ENCODE data around the gene TRIO.

TRIO gene

DNA sequence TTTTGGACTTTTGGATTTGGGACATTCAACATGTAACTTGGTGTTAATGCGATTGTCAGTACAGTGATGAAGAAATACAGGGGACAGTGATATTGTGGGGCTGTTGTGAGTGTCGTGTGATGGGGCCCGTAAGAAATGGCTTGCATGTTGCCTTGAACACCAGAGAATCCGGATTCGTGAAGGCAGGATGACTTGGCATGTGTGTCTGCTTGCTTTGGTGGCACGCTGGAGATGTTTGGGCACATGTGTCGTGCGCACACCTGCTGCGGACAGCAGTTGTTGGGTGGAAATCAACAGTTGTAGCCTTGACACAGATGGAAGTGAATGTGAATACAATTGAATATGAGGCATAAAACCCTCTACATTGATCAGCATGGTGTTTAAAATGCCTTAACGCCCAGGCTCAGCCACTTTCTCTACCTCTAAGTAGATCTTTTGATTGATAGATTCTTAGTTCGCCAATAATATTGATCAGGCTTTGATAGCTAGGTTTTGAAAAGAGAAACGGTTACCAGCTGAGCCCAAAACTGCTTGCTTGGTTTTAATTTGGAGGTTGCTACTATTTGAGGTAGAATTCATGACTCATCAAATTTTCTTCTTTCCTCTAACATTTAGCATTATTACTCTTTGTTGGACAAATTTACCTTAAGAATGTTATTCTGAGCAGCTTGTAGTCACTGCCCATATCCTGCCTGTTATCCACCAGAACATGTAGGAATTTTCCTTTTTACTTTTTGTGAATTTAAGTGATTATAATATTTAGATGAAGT, 94.4 kb downstream of the TRIO start:
- H3K27ac ChIP-seq (ENCODE audit: low read depth, low read length), result no peak overlapping the region
- H3K27me3 ChIP-seq (ENCODE audit: control insufficient read depth, insufficient read depth, low read length), result no peaks in the 10 kb centered on the region
- H3K4me1 ChIP-seq (ENCODE audit: control insufficient read depth, insufficient read depth, low read length), result peaks cover 10% of the 10 kb centered on the region
- no peak overlapping the region for H3K9ac ChIP-seq (ENCODE audit: low read length)
- no peak overlapping the region for H3K4me3 ChIP-seq (ENCODE audit: low read length)
- H3K36me3 ChIP-seq (ENCODE audit: control insufficient read depth, insufficient read depth, low read length), result no peaks in the 10 kb centered on the region

DNA sequence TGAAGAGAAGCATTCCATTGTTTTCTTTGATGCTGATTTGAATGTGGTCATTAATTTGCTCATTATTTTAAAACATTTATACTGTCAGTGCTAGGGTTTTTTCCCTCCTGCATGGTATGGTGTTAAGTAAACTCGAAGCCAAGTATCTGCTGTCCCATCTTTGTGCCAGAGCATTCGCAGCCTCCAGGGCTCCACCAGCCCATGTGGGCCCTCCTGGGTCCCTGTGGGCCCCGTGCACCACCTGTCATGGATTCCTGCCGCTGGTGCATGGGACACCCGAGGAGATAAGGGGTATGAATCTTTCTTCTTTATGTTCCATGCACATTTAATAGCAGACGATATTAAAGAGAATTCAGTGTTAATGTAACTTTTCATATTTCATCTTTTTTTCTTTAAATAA, 95.1 kb downstream of the TRIO start:
- H3K9ac ChIP-seq (ENCODE audit: low read length), result no peak overlapping the region
- peaks cover 10% of the 10 kb centered on the region for H3K4me1 ChIP-seq (ENCODE audit: control insufficient read depth, insufficient read depth, low read length)
- H3K4me3 ChIP-seq (ENCODE audit: low read length), result no peak overlapping the region
- H3K27me3 ChIP-seq (ENCODE audit: control insufficient read depth, insufficient read depth, low read length), result no peaks in the 10 kb centered on the region
- H3K27ac ChIP-seq (ENCODE audit: low read depth, low read length), result no peak overlapping the region
- no peaks in the 10 kb centered on the region for H3K36me3 ChIP-seq (ENCODE audit: control insufficient read depth, insufficient read depth, low read length)

DNA sequence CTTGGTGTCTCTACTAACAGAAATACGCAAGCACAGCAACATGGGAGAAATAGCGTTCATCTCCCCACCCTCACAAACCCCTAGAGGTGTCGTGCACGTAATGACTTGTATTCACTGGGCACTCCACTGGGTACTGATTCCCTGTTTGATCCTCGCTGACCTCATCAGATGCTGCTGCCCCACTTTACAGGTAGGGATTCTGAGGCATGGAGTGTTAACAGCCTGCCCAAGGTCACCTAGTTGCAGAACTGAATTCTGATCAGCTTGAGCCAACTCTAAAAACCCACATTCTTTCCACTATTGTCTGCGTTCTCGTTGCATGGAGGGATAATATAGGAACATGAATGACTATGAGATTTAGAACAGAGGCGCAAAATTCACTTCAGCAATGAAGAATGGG, 96.3 kb downstream of the TRIO start:
- no peak overlapping the region for H3K27ac ChIP-seq (ENCODE audit: low read depth, low read length)

DNA sequence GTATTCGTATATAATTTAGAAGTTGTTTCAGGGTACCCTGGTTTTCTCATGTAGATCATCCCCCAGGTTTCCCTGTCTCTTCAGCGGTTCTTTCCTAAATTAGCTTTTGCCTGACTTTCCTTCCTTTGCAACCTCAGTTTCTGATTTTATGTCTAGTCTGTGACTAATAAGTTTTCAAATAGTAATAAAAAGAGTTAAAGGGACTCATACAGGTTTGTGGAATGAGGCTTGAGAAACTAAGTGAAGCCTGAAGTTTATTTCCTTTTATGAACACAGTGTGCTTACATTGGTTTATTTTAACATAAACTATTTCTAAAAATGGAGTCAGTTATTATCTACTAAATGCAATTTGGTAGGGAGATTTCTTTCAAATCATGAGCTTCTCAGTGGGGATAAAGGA, 96.8 kb downstream of the TRIO start:
- Histone ChIP-seq H3K27me3 (ENCODE audit: control insufficient read depth, insufficient read depth, low read length) (no peaks in the 10 kb centered on the region), H3K4me3 (ENCODE audit: low read length) (no peak overlapping the region), H3K9ac (ENCODE audit: low read length) (no peak overlapping the region), H3K27ac (ENCODE audit: low read depth, low read length) (no peak overlapping the region), H3K4me1 (ENCODE audit: control insufficient read depth, insufficient read depth, low read length) (peaks cover 10% of the 10 kb centered on the region), H3K36me3 (ENCODE audit: control insufficient read depth, insufficient read depth, low read length) (no peaks in the 10 kb centered on the region)

More for the DNA sequence above, 96.3 kb downstream of the TRIO start:
- Histone ChIP-seq H3K9ac (ENCODE audit: low read length) (no peak overlapping the region), H3K36me3 (ENCODE audit: control insufficient read depth, insufficient read depth, low read length) (no peaks in the 10 kb centered on the region), H3K27me3 (ENCODE audit: control insufficient read depth, insufficient read depth, low read length) (no peaks in the 10 kb centered on the region), H3K4me1 (ENCODE audit: control insufficient read depth, insufficient read depth, low read length) (peaks cover 10% of the 10 kb centered on the region), H3K4me3 (ENCODE audit: low read length) (no peak overlapping the region)

DNA sequence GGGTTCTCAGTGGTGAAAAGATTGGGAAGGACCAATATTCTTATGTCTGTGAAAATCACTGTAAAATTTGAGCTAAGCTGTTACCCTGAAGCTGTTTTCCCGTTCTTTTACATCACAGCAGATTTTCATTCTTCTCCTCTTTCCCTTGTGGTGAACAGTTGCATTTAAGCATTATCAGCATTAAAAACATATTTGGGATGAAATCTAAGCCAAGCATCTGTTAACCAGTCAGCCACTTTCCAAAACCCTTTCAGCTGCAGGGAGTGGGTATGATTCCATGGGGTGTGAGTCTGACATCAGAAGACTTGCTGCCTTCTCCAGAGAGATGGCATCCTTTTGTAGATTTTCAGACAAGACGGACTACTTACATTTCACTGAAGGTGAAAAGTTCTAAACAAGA, 97.2 kb downstream of the TRIO start:
- no peaks in the 10 kb centered on the region for H3K36me3 ChIP-seq (ENCODE audit: control insufficient read depth, insufficient read depth, low read length)
- H3K4me1 ChIP-seq (ENCODE audit: control insufficient read depth, insufficient read depth, low read length), result peaks cover 10% of the 10 kb centered on the region
- H3K27me3 ChIP-seq (ENCODE audit: control insufficient read depth, insufficient read depth, low read length), result no peaks in the 10 kb centered on the region
- no peak overlapping the region for H3K4me3 ChIP-seq (ENCODE audit: low read length)
- H3K9ac ChIP-seq (ENCODE audit: low read length), result no peak overlapping the region
- H3K27ac ChIP-seq (ENCODE audit: low read depth, low read length), result no peak overlapping the region

DNA sequence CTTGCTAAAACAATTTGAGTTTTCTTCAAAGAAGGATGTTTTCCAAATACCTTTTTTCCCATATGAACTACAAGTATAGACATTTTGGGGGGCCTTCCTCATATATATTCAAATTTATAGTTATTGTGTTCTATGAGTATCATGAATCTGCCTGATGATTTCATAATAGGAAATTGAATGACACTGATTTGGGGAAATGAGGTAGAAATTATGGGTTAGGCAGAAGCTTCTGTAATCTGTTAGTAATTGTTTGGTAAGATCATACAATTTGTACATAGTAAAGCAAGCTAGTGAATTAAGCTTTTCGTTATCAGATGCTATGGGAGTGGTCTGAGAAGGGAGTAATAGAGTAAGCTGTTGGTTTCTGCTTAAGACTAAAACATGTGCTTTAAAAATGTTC, 98.0 kb downstream of the TRIO start:
- H3K27me3 ChIP-seq (ENCODE audit: control insufficient read depth, insufficient read depth, low read length), result no peaks in the 10 kb centered on the region
- no peak overlapping the region for H3K27ac ChIP-seq (ENCODE audit: low read depth, low read length)
- no peak overlapping the region for H3K9ac ChIP-seq (ENCODE audit: low read length)
- H3K4me1 ChIP-seq (ENCODE audit: control insufficient read depth, insufficient read depth, low read length), result peaks cover 12% of the 10 kb centered on the region
- H3K4me3 ChIP-seq (ENCODE audit: low read length), result no peak overlapping the region
- no peaks in the 10 kb centered on the region for H3K36me3 ChIP-seq (ENCODE audit: control insufficient read depth, insufficient read depth, low read length)

DNA sequence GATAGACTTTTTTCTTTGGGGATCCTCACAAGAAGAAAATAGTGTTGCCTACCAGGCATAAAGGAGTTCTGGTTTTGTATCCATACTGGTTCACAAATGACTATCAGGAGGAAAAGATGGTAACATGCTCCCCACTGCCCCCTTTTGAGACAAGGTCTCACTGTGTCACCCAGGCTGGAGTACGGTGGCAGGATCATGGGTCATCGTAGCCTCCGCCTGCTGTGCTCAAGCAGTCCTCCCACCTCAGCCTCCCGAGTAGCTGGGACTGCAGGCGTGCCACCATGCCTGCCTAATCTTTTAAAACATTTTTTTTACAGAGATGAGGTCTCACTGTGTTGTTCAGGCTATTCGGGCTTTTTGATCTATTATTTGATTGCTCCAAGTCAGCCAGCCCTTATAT, 99.3 kb downstream of the TRIO start:
- Histone ChIP-seq H3K9ac (ENCODE audit: low read length) (no peak overlapping the region), H3K4me1 (ENCODE audit: control insufficient read depth, insufficient read depth, low read length) (peaks cover 12% of the 10 kb centered on the region), H3K36me3 (ENCODE audit: control insufficient read depth, insufficient read depth, low read length) (no peaks in the 10 kb centered on the region), H3K27me3 (ENCODE audit: control insufficient read depth, insufficient read depth, low read length) (no peaks in the 10 kb centered on the region), H3K4me3 (ENCODE audit: low read length) (no peak overlapping the region), H3K27ac (ENCODE audit: low read depth, low read length) (no peak overlapping the region)

DNA sequence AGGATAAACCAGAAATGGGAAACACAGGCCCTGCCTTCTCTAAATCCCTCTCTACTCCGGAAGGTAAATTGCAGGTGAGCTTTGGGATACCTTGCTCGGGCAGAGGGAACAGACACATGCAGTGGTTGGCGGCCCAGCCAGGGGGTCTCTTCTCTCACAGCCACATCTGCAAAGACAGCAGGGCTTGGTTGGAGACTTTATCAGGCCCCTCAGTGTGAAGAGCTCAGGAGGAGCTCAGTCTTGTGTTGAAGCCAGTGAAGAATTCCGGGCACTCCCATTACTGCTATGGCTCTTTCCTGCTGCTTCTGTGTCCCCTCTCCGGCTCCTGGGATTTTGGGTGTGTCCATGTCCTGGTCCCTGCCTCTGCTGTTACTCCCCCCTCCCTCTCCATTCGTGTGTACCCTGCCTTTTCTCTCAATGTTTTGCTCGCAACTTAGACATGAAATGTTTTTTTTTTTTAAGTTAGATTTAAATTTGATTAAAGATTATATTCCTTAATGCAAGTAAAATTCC, 99.8 kb downstream of the TRIO start:
- Histone ChIP-seq H3K9ac (ENCODE audit: low read length) (no peak overlapping the region), H3K27me3 (ENCODE audit: control insufficient read depth, insufficient read depth, low read length) (no peaks in the 10 kb centered on the region), H3K27ac (ENCODE audit: low read depth, low read length) (no peak overlapping the region), H3K4me3 (ENCODE audit: low read length) (no peak overlapping the region), H3K36me3 (ENCODE audit: control insufficient read depth, insufficient read depth, low read length) (no peaks in the 10 kb centered on the region), H3K4me1 (ENCODE audit: control insufficient read depth, insufficient read depth, low read length) (peaks cover 12% of the 10 kb centered on the region)

DNA sequence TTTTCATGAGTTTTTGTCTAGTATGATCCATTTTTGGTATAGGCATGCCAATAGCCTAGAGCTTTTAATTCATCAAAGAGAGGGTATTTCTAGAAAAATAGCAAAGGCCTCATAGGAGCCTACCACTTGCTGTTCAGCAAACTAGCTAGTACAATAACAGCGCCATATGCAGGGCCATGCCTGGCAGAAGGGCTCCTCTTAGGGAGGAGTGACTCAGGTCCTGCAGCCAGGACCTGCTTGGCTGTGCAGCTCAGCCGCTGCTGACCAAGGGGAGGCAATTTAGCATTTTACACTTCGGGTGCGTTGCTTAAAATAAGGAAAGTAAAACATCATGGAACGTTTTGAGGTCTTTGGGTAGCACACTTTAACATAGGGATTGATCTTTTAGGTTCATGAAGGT, 100.6 kb downstream of the TRIO start:
- Histone ChIP-seq H3K36me3 (ENCODE audit: control insufficient read depth, insufficient read depth, low read length) (no peaks in the 10 kb centered on the region), H3K27me3 (ENCODE audit: control insufficient read depth, insufficient read depth, low read length) (no peaks in the 10 kb centered on the region), H3K9ac (ENCODE audit: low read length) (no peak overlapping the region), H3K27ac (ENCODE audit: low read depth, low read length) (no peak overlapping the region), H3K4me3 (ENCODE audit: low read length) (no peak overlapping the region), H3K4me1 (ENCODE audit: control insufficient read depth, insufficient read depth, low read length) (peaks cover 12% of the 10 kb centered on the region)

DNA sequence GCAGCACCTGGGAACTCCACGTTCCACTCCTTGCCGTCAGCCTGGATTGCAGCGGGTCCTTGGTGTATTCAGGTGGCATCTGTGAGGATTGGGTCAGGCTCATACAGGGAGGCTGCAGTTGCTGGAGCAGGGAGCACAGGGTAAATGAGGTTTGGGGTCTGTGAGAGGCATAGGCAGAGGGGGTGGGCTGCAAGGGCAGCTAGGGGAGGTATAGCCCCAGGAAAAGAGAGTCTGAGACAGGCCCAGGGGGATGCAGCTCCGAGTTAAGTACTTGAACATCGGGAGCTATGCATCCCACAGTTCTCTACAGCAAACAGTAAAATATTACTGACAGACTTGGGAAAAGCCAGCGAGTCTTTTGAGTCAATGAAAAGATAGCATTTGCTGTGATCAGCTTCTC, 101.6 kb downstream of the TRIO start:
- H3K9ac ChIP-seq (ENCODE audit: low read length), result no peak overlapping the region
- H3K27ac ChIP-seq (ENCODE audit: low read depth, low read length), result no peak overlapping the region
- H3K4me3 ChIP-seq (ENCODE audit: low read length), result no peak overlapping the region
- H3K27me3 ChIP-seq (ENCODE audit: control insufficient read depth, insufficient read depth, low read length), result no peaks in the 10 kb centered on the region
- H3K4me1 ChIP-seq (ENCODE audit: control insufficient read depth, insufficient read depth, low read length), result peaks cover 12% of the 10 kb centered on the region
- H3K36me3 ChIP-seq (ENCODE audit: control insufficient read depth, insufficient read depth, low read length), result no peaks in the 10 kb centered on the region

DNA sequence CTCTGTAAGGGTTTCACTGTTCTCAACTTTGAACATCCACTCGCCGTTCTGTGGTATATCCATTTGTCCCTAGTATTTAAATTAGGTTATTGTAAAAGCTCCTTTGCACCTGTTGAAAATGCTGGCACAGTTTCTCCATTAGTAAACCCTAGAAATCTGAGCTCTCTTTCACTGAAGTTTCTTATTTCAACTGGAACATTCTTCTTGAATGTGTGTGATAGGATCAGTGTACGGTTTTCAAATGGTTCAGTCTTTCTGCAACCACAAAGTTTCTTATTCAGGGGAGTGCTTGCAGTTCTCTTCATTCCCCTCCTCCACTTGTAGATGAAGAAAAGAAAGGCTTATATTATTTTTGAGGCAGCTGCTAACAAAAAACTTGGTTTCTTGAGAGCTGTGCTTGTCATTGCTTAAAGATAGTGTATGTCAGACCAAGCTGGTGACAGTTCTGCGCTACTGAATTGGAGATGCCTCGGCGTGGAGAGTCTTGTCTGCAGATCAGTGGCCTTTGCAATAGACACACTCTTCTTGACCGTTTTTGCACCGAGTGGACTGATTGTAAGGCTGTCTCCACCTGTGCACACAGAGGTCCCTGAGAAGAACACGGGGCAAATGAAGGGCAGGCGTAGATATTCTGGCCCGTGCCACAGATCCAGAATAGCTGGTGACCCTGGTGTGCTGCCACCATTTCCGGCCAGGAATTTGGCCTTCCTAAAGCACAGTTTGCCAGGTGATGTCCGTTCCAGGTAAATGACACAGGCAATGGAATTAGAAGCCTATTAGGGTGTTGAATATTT, 102.2 kb downstream of the TRIO start:
- Histone ChIP-seq H3K36me3 (ENCODE audit: control insufficient read depth, insufficient read depth, low read length) (no peaks in the 10 kb centered on the region), H3K27me3 (ENCODE audit: control insufficient read depth, insufficient read depth, low read length) (no peaks in the 10 kb centered on the region), H3K27ac (ENCODE audit: low read depth, low read length) (no peak overlapping the region), H3K4me1 (ENCODE audit: control insufficient read depth, insufficient read depth, low read length) (peaks cover 14% of the 10 kb centered on the region), H3K4me3 (ENCODE audit: low read length) (no peak overlapping the region), H3K9ac (ENCODE audit: low read length) (no peak overlapping the region)

DNA sequence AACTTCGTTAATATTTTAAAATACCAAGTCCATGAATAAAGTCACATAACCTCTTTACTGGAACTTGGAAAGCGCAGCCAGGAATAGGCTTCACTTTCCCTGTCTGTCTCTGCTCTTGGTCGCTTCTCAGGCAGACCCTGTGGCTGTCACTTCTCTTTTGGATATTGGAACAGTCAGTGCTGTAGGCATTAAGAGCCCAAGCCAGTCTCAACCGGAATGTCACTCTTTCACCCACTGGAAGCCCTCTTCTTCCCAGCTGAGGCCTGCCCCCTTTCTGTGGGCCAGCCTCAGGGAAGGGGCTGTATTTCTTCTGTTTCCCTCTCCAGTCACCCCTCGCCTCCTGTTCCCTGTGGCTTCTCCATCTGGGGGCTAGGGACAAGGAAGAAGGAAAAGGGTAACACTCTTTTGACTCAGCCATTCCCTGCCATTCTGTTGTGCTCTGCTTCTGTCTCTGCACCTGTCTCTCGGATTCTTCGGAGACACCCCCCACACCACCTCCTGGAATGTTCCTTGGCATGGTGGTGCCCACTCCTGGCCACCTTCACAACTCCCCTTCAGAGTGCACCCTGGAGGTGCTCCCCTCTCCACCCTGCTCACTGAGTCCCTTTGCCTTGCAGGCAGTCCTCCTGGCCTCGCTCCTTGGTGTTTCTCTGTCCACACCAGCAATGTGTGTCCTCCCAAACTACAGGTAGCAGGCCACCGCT, 103.4 kb downstream of the TRIO start:
- H3K27ac ChIP-seq (ENCODE audit: low read depth, low read length), result no peak overlapping the region
- H3K4me3 ChIP-seq (ENCODE audit: low read length), result no peak overlapping the region
- H3K36me3 ChIP-seq (ENCODE audit: control insufficient read depth, insufficient read depth, low read length), result no peaks in the 10 kb centered on the region
- peaks cover 14% of the 10 kb centered on the region for H3K4me1 ChIP-seq (ENCODE audit: control insufficient read depth, insufficient read depth, low read length)
- no peak overlapping the region for H3K9ac ChIP-seq (ENCODE audit: low read length)
- H3K27me3 ChIP-seq (ENCODE audit: control insufficient read depth, insufficient read depth, low read length), result no peaks in the 10 kb centered on the region

Measured in rectal smooth muscle tissue (tissue), 1 donor.